Ovary (tissue), 3 donors: ENCODE data around the gene ARPC1B.

ENCODE experiments used
- EP300 ChIP-seq: sonication (generic); formaldehyde crosslinking; IDR thresholded peaks from one replicate; pipeline ENCODE4 v1.6.1; 2017; ENCODE audit warnings: antibody characterized with exemption
- TF ChIP-seq, protein P1 (sequence below), 3 donors: fragments of 450-650 bp in 2 of 3; fragments of 200-600 bp in 1 of 3; IDR thresholded peaks; one replicate each; pipeline versions ENCODE4 v1.5.1 to v1.8.0; 2016 to 2022; ENCODE audit warnings: antibody characterized with exemption in 3 of 3, mild to moderate bottlenecking in 1 of 3
- donor health status: DM: no; HTN: no; CAD: no.

DNA sequence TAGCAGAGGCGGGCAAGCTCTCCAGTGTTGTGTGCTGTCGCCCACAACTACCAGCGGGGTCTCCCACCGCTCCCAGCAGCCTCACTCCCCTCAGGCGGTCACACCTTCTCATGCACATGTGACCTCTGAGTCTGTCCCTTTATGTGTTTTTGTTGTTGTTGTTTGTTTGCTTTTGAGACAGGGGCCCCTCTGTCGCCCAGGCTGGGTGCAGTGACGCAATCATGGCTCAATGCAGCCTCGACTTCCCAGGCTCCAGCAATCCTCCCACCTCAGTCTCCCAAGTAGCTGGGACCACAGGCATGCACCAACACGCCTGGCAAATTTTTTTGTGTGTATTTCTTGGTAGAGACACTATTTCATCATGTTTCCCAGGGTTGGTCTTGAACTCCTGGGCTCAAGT is 65.7 kb downstream of the ARPC1B start:
- no peak for TF ChIP-seq EP300
- TF ChIP-seq, protein P1, sequence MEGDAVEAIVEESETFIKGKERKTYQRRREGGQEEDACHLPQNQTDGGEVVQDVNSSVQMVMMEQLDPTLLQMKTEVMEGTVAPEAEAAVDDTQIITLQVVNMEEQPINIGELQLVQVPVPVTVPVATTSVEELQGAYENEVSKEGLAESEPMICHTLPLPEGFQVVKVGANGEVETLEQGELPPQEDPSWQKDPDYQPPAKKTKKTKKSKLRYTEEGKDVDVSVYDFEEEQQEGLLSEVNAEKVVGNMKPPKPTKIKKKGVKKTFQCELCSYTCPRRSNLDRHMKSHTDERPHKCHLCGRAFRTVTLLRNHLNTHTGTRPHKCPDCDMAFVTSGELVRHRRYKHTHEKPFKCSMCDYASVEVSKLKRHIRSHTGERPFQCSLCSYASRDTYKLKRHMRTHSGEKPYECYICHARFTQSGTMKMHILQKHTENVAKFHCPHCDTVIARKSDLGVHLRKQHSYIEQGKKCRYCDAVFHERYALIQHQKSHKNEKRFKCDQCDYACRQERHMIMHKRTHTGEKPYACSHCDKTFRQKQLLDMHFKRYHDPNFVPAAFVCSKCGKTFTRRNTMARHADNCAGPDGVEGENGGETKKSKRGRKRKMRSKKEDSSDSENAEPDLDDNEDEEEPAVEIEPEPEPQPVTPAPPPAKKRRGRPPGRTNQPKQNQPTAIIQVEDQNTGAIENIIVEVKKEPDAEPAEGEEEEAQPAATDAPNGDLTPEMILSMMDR (IDR thresholded peaks at IDR 0.05): no peak
